ENCODE results near the gene MAFB. TPM values are rescaled to one million over a fixed set of nuclear protein-coding genes. Genes with fewer than 3 reads are reported as not detected.

MAFB gene
- total and polyA plus RNA-seq, 10 donors = 18.7 to 295 (median 180) TPM

- Histone ChIP-seq H3K4me1 (no peaks in the 10 kb centered on the region), H3K4me3 (no peak overlapping the region), H3K36me3 (no peaks in the 10 kb centered on the region), H3K27ac (no peak overlapping the region), H3K9me3 (no peaks in the 10 kb centered on the region), H3K27me3 (replicated peaks in 1 of 7) (peaks cover 0 to 14% (median 0%) of the 10 kb centered on the region in 7 donors)
- no peak for TF ChIP-seq POLR2A (IDR thresholded peaks at IDR 0.05)
- TF ChIP-seq CTCF (IDR thresholded peaks at IDR 0.05 in 8 of 11, conservative IDR thresholded peaks at IDR 0.05 in 3 of 11) = no peak
- no peak for TF ChIP-seq POLR2AphosphoS5 (IDR thresholded peaks at IDR 0.05)
- intact Hi-C loops (cut with DNase I; ENCODE audit: low total_unique reads) = no loop called here
- DNase-seq = no peak
- 42 to 54% (median 44%) methylated on average over 8 of the region's 8 CpGs for WGBS, 5 donors
Observed at GRCh38 chr20:40703975-40704530, 15.0 kb upstream of the MAFB start.

DNA sequence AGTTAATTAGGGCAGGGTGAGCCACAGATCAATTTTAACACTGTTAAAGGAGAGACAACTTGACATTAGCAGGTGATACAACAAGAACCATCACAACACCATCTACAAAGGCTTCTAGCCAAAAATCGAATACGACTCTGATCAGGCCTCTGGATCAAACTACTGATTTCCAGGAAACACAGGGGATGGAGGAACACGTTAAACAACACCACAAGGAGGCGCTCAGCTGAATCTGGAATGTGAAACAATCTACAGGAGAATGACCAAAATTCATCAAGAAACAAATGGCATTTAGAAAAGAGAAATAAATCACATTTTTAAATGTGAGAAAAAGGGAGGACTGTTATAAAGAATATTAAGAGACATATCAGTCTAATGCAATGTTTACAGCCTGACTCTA lies 13.5 kb upstream of the MAFB start:
- Histone ChIP-seq H3K27ac (no peak overlapping the region), H3K36me3 (no peaks in the 10 kb centered on the region), H3K4me3 (no peak overlapping the region), H3K4me1 (peaks cover 0 to 7% (median 4%) of the 10 kb centered on the region in 6 donors), H3K27me3 (replicated peaks in 1 of 7) (peaks cover 0 to 20% (median 0%) of the 10 kb centered on the region in 7 donors), H3K9me3 (no peaks in the 10 kb centered on the region)
- TF ChIP-seq POLR2AphosphoS5 (IDR thresholded peaks at IDR 0.05) = no peak
- TF ChIP-seq POLR2A (IDR thresholded peaks at IDR 0.05) = no peak
- TF ChIP-seq CTCF (IDR thresholded peaks at IDR 0.05 in 8 of 11, conservative IDR thresholded peaks at IDR 0.05 in 3 of 11) = no peak
- intact Hi-C loops (cut with DNase I; ENCODE audit: low total_unique reads) = no loop called here
- DNase-seq = no peak
- 79 to 87% (median 80%) methylated on average over 4 of the region's 4 CpGs for WGBS, 5 donors

- no peak overlapping the region for H3K4me3 ChIP-seq
- H3K27ac ChIP-seq = no peak overlapping the region
- H3K27me3 ChIP-seq (replicated peaks in 1 of 7) = peaks cover 0 to 57% (median 0%) of the 10 kb centered on the region in 7 donors
- no peak for DNase-seq
- no peaks in the 10 kb centered on the region for H3K9me3 ChIP-seq
- intact Hi-C loops (cut with DNase I; ENCODE audit: low total_unique reads) = loop anchor here (10.0 kb wide), 1 partner anchor 814 kb away; no protein-coding TSS in a partner anchor
- TF ChIP-seq CTCF (IDR thresholded peaks at IDR 0.05 in 8 of 11, conservative IDR thresholded peaks at IDR 0.05 in 3 of 11) = no peak
- TF ChIP-seq POLR2AphosphoS5 (IDR thresholded peaks at IDR 0.05) = no peak
- TF ChIP-seq POLR2A (IDR thresholded peaks at IDR 0.05) = no peak
- peaks cover 0 to 15% (median 10%) of the 10 kb centered on the region in 6 donors for H3K4me1 ChIP-seq
- no peaks in the 10 kb centered on the region for H3K36me3 ChIP-seq
Observed at GRCh38 chr20:40698744-40699143, 9.7 kb upstream of the MAFB start.

DNA sequence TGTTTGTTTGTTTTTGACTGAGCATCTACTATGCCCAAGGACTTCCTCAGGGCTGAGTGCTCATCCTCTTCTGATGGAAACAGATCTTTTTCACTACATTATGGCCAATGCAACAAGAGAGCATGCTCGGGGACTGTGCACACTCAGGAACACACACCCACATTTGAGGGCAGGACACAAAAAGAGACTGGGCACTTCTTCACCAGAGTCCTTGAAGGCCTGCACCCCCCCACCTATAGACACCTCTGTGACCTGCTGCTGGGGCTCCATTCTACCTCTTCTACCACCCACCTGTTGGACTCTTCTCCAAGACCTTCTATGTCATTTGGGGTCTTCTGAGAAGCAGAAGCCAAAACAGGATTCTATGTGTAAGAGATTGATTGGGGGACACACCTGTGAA lies 9.2 kb upstream of the MAFB start:
- Histone ChIP-seq H3K4me3 (no peak overlapping the region), H3K36me3 (no peaks in the 10 kb centered on the region), H3K4me1 (peaks cover 0 to 15% (median 10%) of the 10 kb centered on the region in 6 donors), H3K27ac (no peak overlapping the region), H3K27me3 (replicated peaks in 1 of 7) (peaks cover 0 to 62% (median 0%) of the 10 kb centered on the region in 7 donors), H3K9me3 (no peaks in the 10 kb centered on the region)
- no peak for DNase-seq
- TF ChIP-seq POLR2A (IDR thresholded peaks at IDR 0.05) = no peak
- WGBS, 5 donors = 87 to 96% (median 92%) methylated on average over 1 of the region's 1 CpG
- intact Hi-C loops (cut with DNase I; ENCODE audit: low total_unique reads) = loop anchor here (10.0 kb wide), 1 partner anchor 813 kb away; no protein-coding TSS in a partner anchor
